Stimulated activated CD4-positive, alpha-beta T cell treated with anti-CD3 and anti-CD28 coated beads, Interleukin-15, amount 100 ng/mL, for 24 hours (primary cell): ENCODE results near the gene RIIAD1.
"Not testable (repeated sequence)": the region's sequence is repeated elsewhere in the genome, so short reads cannot be mapped to it uniquely, and the experiment has no call there.

Experiments
- DNase-seq: peaks from one replicate; pipeline ENCODE4 v3.0.0-alpha.2; 2020

The RIIAD1 gene

GRCh38 chr1:151720974-151721787 is at the start of gene RIIAD1:
Gene RIIAD1 (plus strand): TSS chr1:151721522. CDS start chr1:151721537, 15 bp downstream.
- peak; percentile 47 for DNase-seq

- DNase-seq = no peak
These were observed 47.9 kb upstream of the RIIAD1 start for GRCh38 chr1:151673407-151673806.

GRCh38 chr1:151680391-151680790 is 40.9 kb upstream of the RIIAD1 start:
- no peak for DNase-seq

- no peak for DNase-seq
These were observed 40.5 kb upstream of the RIIAD1 start for GRCh38 chr1:151680826-151681225.

GRCh38 chr1:151681923-151682322 is 39.4 kb upstream of the RIIAD1 start:
- no peak for DNase-seq

GRCh38 chr1:151682901-151683300 is 38.4 kb upstream of the RIIAD1 start:
- DNase-seq = not testable (repeated sequence)

GRCh38 chr1:151684128-151684527 is 37.2 kb upstream of the RIIAD1 start:
- DNase-seq = no peak

GRCh38 chr1:151686561-151686960 is 34.8 kb upstream of the RIIAD1 start:
- no peak for DNase-seq

GRCh38 chr1:151689494-151689893 is 31.8 kb upstream of the RIIAD1 start:
- no peak for DNase-seq

- DNase-seq = no peak
These were observed 29.1 kb upstream of the RIIAD1 start for GRCh38 chr1:151692226-151692625.

- DNase-seq = no peak
These were observed 28.2 kb upstream of the RIIAD1 start for GRCh38 chr1:151693057-151693651.

- DNase-seq = no peak
These were observed 19.8 kb upstream of the RIIAD1 start for GRCh38 chr1:151701515-151701914.

GRCh38 chr1:151702936-151703335 is 18.4 kb upstream of the RIIAD1 start:
- no peak for DNase-seq

- no peak for DNase-seq
These were observed 17.5 kb upstream of the RIIAD1 start for GRCh38 chr1:151703813-151704212.

GRCh38 chr1:151704246-151704645 is 17.1 kb upstream of the RIIAD1 start:
- DNase-seq = no peak

- no peak for DNase-seq
These were observed 16.2 kb upstream of the RIIAD1 start for GRCh38 chr1:151705146-151705545.

GRCh38 chr1:151705753-151706463 is 15.4 kb upstream of the RIIAD1 start:
- no peak for DNase-seq

- DNase-seq = no peak
These were observed 14.6 kb upstream of the RIIAD1 start for GRCh38 chr1:151706464-151707415.

GRCh38 chr1:151707541-151708065 is 13.7 kb upstream of the RIIAD1 start:
- no peak for DNase-seq

GRCh38 chr1:151708891-151709290 is 12.4 kb upstream of the RIIAD1 start:
- DNase-seq = no peak

- DNase-seq = peak; percentile 62
These were observed 11.0 kb upstream of the RIIAD1 start for GRCh38 chr1:151710187-151710840.
